Neutrophil (primary cell): Measurements from ENCODE around the gene TTLL5.

ENCODE experiments used
- H3K27ac ChIP-seq: fragments of 200-600 bp; sonication (generic); 2 replicates; pipeline ENCODE4 v1.5.1; 2016; ENCODE audit warnings: mild to moderate bottlenecking, moderate library complexity
- H3K27me3 ChIP-seq: fragments of 200-600 bp; sonication (generic); 2 replicates; pipeline ENCODE4 v1.6.0; 2016; ENCODE audit warnings: mild to moderate bottlenecking
- H3K36me3 ChIP-seq: fragments of 200-600 bp; sonication (generic); 2 replicates; pipeline ENCODE4 v1.5.1; 2017
- H3K4me1 ChIP-seq, 2 experiments: fragments of 200-600 bp in 1 of 2; sonication (generic) in 1 of 2; 1 replicate in 1 of 2; 2 replicates in 1 of 2; pipeline versions ENCODE4 v1.5.1 to v1.6.1; 2013 to 2016; ENCODE audit warnings: low read depth in 1 of 2, low read length in 1 of 2, mild to moderate bottlenecking in 1 of 2, moderate library complexity in 1 of 2; ENCODE audit not compliant: control insufficient read depth in 1 of 2, insufficient read depth in 1 of 2
- H3K4me3 ChIP-seq, 2 experiments: fragments of 200-600 bp in 1 of 2; sonication (generic) in 1 of 2; 1 replicate in 1 of 2; 2 replicates in 1 of 2; pipeline ENCODE4 v1.5.1; 2013 to 2016; ENCODE audit warnings: low read depth in 1 of 2, low read length in 1 of 2, mild to moderate bottlenecking in 1 of 2, moderate library complexity in 1 of 2
- H3K9me3 ChIP-seq: fragments of 200-600 bp; sonication (generic); 2 replicates; pipeline ENCODE4 v1.5.1; 2016
- TF ChIP-seq, protein P1 (sequence below): fragments of 200-600 bp; sonication (generic); IDR thresholded peaks from 2 replicates; pipeline ENCODE4 v1.5.1; 2016; ENCODE audit warnings: antibody characterized with exemption

Gene TTLL5

DNA sequence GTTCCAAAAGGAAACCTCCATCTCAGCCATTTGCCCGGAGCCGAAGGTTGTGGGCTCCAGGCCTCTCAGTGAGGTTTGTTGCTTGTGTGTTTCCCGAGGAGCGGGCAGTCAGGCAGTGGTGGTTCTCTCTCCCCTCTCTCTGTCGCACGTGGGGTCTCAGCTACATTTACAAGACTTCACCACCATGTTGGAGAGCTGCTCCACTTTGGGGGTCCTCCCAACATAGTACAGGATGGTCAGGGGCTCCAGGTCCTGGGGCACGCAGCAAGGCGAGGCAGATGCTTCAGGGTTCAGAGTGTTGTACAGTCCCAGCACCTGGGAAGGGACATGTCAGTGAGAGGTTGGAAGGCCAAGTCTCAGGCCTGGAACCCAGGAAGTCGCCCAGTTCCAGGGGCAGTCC is 298.0 kb downstream of the TTLL5 start:
- no peaks in the 10 kb centered on the region for H3K4me1 ChIP-seq
- H3K36me3 ChIP-seq, result no peaks in the 10 kb centered on the region
- H3K27ac ChIP-seq, result no peak overlapping the region
- TF ChIP-seq, protein P1, sequence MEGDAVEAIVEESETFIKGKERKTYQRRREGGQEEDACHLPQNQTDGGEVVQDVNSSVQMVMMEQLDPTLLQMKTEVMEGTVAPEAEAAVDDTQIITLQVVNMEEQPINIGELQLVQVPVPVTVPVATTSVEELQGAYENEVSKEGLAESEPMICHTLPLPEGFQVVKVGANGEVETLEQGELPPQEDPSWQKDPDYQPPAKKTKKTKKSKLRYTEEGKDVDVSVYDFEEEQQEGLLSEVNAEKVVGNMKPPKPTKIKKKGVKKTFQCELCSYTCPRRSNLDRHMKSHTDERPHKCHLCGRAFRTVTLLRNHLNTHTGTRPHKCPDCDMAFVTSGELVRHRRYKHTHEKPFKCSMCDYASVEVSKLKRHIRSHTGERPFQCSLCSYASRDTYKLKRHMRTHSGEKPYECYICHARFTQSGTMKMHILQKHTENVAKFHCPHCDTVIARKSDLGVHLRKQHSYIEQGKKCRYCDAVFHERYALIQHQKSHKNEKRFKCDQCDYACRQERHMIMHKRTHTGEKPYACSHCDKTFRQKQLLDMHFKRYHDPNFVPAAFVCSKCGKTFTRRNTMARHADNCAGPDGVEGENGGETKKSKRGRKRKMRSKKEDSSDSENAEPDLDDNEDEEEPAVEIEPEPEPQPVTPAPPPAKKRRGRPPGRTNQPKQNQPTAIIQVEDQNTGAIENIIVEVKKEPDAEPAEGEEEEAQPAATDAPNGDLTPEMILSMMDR, result no peak
- no peaks in the 10 kb centered on the region for H3K27me3 ChIP-seq
- H3K9me3 ChIP-seq, result no peaks in the 10 kb centered on the region
- H3K4me3 ChIP-seq, result no peak overlapping the region

DNA sequence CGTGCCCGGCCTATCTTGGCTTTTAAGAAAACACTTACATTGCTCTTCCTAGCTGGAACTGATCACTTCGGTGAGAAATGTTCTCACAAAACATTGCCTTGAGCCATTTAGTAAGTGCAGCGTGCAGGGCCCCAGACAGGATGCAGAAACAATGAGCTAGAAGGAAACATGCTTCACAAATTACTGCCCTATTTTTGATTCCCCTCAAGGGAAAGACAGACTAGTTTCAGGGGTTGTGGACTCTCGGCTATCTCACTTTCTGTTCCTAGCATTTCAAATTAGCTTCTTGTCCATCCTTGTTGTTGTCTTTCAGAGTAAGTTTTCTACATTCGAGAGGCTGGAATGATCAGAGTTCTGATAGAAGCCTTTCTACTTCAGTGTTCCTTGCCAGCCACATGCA is 299.2 kb downstream of the TTLL5 start:
- Histone ChIP-seq H3K4me3 (no peak overlapping the region), H3K27ac (no peak overlapping the region), H3K36me3 (no peaks in the 10 kb centered on the region), H3K27me3 (no peaks in the 10 kb centered on the region), H3K4me1 (no peaks in the 10 kb centered on the region), H3K9me3 (no peaks in the 10 kb centered on the region)
- TF ChIP-seq, protein P1, result no peak

DNA sequence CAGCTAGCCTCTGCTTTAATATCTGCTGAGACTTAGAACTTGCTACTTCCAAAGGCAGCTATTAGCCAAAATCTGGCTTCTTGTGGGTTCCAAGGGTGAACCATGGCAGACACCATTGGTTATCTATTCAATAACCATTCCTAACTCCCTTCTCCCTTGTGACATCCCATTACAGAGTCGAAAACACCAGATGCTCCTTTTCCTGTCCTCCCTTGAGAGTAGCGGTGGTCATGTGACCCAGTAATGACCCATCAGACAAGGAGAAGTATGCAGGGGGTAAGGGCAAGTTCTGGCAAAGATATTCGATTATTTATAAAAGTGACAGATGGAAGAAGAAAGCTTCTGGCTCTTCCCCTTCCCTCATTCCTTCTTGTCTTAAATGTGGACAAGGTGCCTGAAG is 300.6 kb downstream of the TTLL5 start:
- no peaks in the 10 kb centered on the region for H3K4me1 ChIP-seq
- H3K36me3 ChIP-seq, result no peaks in the 10 kb centered on the region
- no peak overlapping the region for H3K27ac ChIP-seq
- no peaks in the 10 kb centered on the region for H3K9me3 ChIP-seq
- no peaks in the 10 kb centered on the region for H3K27me3 ChIP-seq
- no peak overlapping the region for H3K4me3 ChIP-seq
- TF ChIP-seq, protein P1, result no peak

DNA sequence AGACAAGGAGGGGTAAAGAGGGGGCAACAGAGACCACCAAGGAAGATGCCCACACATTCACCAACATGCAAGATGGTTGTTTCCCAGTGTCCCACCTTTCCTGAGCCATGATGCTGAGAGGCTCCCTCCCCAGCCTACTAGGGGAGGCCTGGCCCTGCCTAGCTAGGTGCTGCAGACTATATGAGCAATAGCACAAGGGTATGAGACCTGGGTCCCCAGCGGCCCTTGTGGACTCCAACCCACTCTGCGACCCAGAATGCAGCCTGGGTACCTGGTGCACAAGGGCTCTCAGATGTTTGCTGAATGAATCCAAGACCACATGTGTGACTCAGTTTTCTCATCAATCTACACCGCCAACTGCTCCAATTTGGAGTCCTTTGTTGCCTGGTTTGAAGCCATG is 306.8 kb downstream of the TTLL5 start:
- H3K36me3 ChIP-seq, result no peaks in the 10 kb centered on the region
- H3K4me1 ChIP-seq, result no peaks in the 10 kb centered on the region
- H3K4me3 ChIP-seq, result no peak overlapping the region
- TF ChIP-seq, protein P1, result no peak
- H3K27ac ChIP-seq, result no peak overlapping the region
- H3K9me3 ChIP-seq, result no peaks in the 10 kb centered on the region
- no peaks in the 10 kb centered on the region for H3K27me3 ChIP-seq

DNA sequence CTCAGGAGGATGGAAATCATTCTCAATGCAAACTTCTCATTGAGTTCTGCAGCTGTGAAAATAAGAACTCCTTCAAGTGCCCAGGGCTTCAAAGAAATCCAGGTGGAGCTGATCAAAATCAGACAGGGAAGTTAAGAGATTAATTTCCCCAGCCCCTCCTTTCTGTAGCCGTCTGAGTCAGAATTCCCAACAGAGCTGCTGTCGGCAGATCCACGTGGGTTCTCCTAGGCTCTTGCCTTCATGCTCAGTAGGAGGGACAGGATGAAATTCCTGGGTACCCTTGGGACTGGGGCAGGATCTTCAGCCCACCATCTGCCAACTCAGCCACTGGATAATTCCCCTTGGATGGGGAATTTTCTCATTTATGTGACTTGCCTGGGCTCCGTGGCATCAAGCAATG is 307.4 kb downstream of the TTLL5 start:
- TF ChIP-seq, protein P1, result no peak
- no peaks in the 10 kb centered on the region for H3K9me3 ChIP-seq
- no peaks in the 10 kb centered on the region for H3K27me3 ChIP-seq
- no peaks in the 10 kb centered on the region for H3K36me3 ChIP-seq
- H3K4me1 ChIP-seq, result no peaks in the 10 kb centered on the region
- H3K4me3 ChIP-seq, result no peak overlapping the region
- H3K27ac ChIP-seq, result no peak overlapping the region

DNA sequence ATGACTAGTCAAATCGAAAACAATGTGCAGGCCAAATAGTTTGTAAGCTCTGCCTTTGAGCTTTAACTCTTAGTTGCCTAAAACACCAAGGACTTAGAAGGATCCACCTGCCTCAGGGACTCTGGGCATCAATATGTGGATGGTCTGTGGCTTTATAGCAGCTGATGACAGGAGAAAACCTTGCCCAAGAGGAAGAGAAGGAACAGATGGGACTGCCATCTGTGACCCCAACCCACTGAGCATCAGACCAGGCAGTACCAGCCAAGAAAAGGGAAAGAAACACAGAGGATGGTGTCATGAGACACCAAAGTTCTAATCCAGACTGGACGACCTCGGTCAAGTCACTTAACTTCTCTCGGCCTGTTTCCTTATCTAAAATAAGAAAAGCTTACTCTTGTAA is 308.1 kb downstream of the TTLL5 start:
- TF ChIP-seq, protein P1, result no peak
- H3K9me3 ChIP-seq, result no peaks in the 10 kb centered on the region
- H3K27ac ChIP-seq, result no peak overlapping the region
- no peaks in the 10 kb centered on the region for H3K4me1 ChIP-seq
- no peaks in the 10 kb centered on the region for H3K27me3 ChIP-seq
- no peak overlapping the region for H3K4me3 ChIP-seq
- H3K36me3 ChIP-seq, result no peaks in the 10 kb centered on the region
